ENCODE results near the gene LGSN. TPM values are rescaled to one million over a fixed set of nuclear protein-coding genes. Genes with fewer than 3 reads are reported as not detected.

LGSN gene
- 2.0 to 2.8 TPM (median 2.7 TPM) in 5 replicates for total RNA-seq (2022; extraction: Qiagen RNA extraction; ENCODE audit: low read depth)

GRCh38 chr6:63319939-63320338, at the start of gene LGSN:
Gene LGSN, minus strand, starts transcription at chr6:63319983. Its CDS starts 40 bp downstream, at chr6:63319943.

Other genes starting within 250 kb of the LGSN start
- 1.8 to 2.5 TPM (median 2.0 TPM) in 5 replicates for gene FKBP1C, start 108.5 kb downstream of the LGSN start, total RNA-seq (2022; extraction: Qiagen RNA extraction; ENCODE audit: low read depth)

Measured in A549 treated with GW870086 at 1 μM for 4 hours (cell line).